OCI-LY3 (cell line): ENCODE measurements around the gene FAM98B.

Source experiments
- H2AFZ ChIP-seq: fragments of 200-600, 300-600 bp; shearing (Covaris generic); 2 replicates; pipeline ENCODE4 v1.6.0; 2014; ENCODE audit warnings: antibody characterized with exemption, low read depth, low read length
- H3K27ac ChIP-seq: fragments of 200-600, 300-600 bp; sonication (generic); 2 replicates; pipeline ENCODE4 v1.5.1; 2014; ENCODE audit warnings: mild to moderate bottlenecking, low read length, moderate library complexity, mixed read lengths
- H3K27me3 ChIP-seq: fragments of 200-600, 300-600 bp; sonication (generic); 2 replicates; pipeline ENCODE4 v1.6.1; 2014; ENCODE audit warnings: low read depth, low read length, mixed read lengths
- H3K36me3 ChIP-seq: fragments of 200-600, 300-600 bp; sonication (generic); replicated peaks from 2 replicates; pipeline ENCODE3; 2014; ENCODE audit warnings: low read depth, low read length, mixed read lengths
- H3K4me1 ChIP-seq: fragments of 300-600, 200-600 bp; sonication (generic); 2 replicates; pipeline ENCODE4 v1.6.1; 2014; ENCODE audit warnings: low read length, mixed read lengths
- H3K4me2 ChIP-seq: fragments of 200-600, 300-600 bp; sonication (generic); 2 replicates; pipeline ENCODE4 v1.6.1; 2014; ENCODE audit warnings: low read length, mixed read lengths
- H3K4me3 ChIP-seq: fragments of 300-600, 200-600 bp; sonication (generic); 2 replicates; pipeline ENCODE4 v1.5.1; 2014; ENCODE audit warnings: antibody characterized with exemption, mild to moderate bottlenecking, low read length, moderate library complexity
- H3K79me2 ChIP-seq: fragments of 300-600, 200-600 bp; shearing (Covaris generic); 2 replicates; pipeline ENCODE4 v1.6.1; 2014; ENCODE audit warnings: mild to moderate bottlenecking, low read length, mixed read lengths
- H3K9ac ChIP-seq: fragments of 300-600, 200-600 bp; shearing (Covaris generic); 2 replicates; pipeline ENCODE4 v1.6.0; 2014; ENCODE audit warnings: mild to moderate bottlenecking, low read length, moderate library complexity
- H3K9me3 ChIP-seq: fragments of 200-600, 300-600 bp; shearing (Covaris generic); 2 replicates; pipeline ENCODE4 v1.6.1; 2014; ENCODE audit warnings: low read length, mixed read lengths; ENCODE audit not compliant: insufficient read depth
- H4K20me1 ChIP-seq: fragments of 200-600, 300-600 bp; sonication (generic); 2 replicates; pipeline ENCODE4 v1.6.1; 2016; ENCODE audit warnings: low read length, mixed read lengths; ENCODE audit not compliant: insufficient read depth
- EZH2phosphoT487 ChIP-seq: fragments of 200-600 bp; shearing (Covaris generic); IDR thresholded peaks from 2 replicates; pipeline ENCODE4 v1.6.1; 2018; ENCODE audit warnings: antibody characterized with exemption, mixed run types, low read depth
- TF ChIP-seq, protein P1 (sequence below): fragments of 200-600, 300-600 bp; sonication (generic); IDR thresholded peaks from 2 replicates; pipeline ENCODE4 v1.5.1; 2014; ENCODE audit warnings: antibody characterized with exemption, low read length, low read depth

Gene FAM98B

DNA sequence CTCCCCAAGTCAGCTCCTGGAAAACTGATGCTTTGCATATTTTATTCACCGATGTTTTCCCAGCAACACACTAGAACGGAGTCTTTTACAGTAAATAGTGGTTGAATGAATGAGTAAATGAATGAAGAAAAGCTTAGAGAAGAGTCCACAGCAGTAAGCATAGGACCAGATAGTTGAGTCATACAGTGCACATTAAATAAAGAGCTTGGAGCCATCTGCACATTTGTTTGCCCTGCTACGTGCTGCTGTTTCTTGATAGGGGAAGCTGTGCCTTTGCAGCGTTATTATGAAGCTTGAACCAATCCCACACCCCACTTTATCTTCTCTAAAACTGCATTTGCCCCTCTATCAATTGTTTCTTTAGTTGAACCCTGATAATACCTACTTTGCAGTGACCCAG, 1.2 kb downstream of the FAM98B start:
- Histone ChIP-seq H3K4me2 (peak overlapping the region; percentile 93), H3K79me2 (peaks cover 62% of the 10 kb centered on the region), H3K4me1 (peaks cover 42% of the 10 kb centered on the region), H3K9ac (peak overlapping the region; percentile 96), H3K27ac (peak overlapping the region; percentile 69), H4K20me1 (peaks cover 29% of the 10 kb centered on the region), H3K4me3 (peak overlapping the region; percentile 93), H3K36me3 (peaks cover 23% of the 10 kb centered on the region), H3K9me3 (no peaks in the 10 kb centered on the region), H3K27me3 (no peaks in the 10 kb centered on the region), H2AFZ (no peak overlapping the region)
- TF ChIP-seq, protein P1, sequence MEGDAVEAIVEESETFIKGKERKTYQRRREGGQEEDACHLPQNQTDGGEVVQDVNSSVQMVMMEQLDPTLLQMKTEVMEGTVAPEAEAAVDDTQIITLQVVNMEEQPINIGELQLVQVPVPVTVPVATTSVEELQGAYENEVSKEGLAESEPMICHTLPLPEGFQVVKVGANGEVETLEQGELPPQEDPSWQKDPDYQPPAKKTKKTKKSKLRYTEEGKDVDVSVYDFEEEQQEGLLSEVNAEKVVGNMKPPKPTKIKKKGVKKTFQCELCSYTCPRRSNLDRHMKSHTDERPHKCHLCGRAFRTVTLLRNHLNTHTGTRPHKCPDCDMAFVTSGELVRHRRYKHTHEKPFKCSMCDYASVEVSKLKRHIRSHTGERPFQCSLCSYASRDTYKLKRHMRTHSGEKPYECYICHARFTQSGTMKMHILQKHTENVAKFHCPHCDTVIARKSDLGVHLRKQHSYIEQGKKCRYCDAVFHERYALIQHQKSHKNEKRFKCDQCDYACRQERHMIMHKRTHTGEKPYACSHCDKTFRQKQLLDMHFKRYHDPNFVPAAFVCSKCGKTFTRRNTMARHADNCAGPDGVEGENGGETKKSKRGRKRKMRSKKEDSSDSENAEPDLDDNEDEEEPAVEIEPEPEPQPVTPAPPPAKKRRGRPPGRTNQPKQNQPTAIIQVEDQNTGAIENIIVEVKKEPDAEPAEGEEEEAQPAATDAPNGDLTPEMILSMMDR: no peak
- no peak for TF ChIP-seq EZH2phosphoT487

DNA sequence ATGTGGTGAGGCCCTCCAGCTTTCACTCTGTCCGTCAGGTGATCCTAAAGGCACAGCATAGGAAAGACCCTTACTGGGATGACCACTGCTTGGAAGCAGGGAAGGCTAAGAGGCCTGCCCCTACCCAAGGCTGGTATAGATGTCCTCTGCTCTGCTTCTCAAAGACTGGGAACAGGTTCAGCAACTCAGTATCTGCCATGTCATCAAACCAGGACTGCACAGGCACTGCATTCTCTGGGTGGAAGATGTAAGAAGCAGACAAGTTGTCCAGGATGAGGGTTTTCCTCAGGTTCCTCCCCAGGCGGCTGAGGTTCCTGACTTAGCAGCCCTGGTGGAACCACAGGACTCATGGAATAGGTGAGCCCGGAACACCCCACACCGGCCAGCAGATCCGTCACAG, 4.7 kb downstream of the FAM98B start:
- Histone ChIP-seq H3K9me3 (no peaks in the 10 kb centered on the region), H3K79me2 (peaks cover 97% of the 10 kb centered on the region), H3K4me1 (peaks cover 62% of the 10 kb centered on the region), H3K4me2 (no peak overlapping the region), H3K27ac (peak overlapping the region; percentile 86), H3K9ac (no peak overlapping the region), H3K4me3 (no peak overlapping the region), H3K27me3 (no peaks in the 10 kb centered on the region), H4K20me1 (peaks cover 37% of the 10 kb centered on the region), H2AFZ (no peak overlapping the region), H3K36me3 (peaks cover 23% of the 10 kb centered on the region)
- no peak for TF ChIP-seq EZH2phosphoT487
- TF ChIP-seq, protein P1: no peak

DNA sequence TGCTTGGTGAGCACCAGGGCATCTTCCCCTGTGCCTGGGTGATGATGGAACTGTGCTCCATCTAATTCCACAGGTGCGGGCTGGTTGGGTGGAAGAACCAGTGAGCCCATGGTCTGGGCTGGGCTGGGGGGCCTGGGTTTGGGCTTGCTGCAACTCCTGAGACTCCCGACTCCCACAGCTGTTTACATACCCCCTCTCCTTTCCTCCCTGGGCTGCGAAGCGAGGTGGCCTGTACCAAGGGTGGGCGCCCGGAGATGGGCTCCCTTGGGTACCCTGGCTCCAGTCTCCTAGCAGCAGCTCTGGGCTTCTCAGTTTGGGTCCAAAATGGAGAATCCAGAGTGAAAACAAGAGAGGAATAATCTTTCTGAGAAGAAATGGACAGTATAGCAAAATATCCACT, 5.6 kb downstream of the FAM98B start:
- H3K4me3 ChIP-seq: peak overlapping the region; percentile 62; the same call in 1 of the 2 replicates
- H3K9ac ChIP-seq: peak overlapping the region; percentile 47
- H4K20me1 ChIP-seq: peaks cover 37% of the 10 kb centered on the region
- no peak overlapping the region for H2AFZ ChIP-seq
- H3K79me2 ChIP-seq: peaks cover 100% of the 10 kb centered on the region
- no peaks in the 10 kb centered on the region for H3K27me3 ChIP-seq
- peak overlapping the region; percentile 86 for H3K27ac ChIP-seq
- peaks cover 65% of the 10 kb centered on the region for H3K4me1 ChIP-seq
- H3K4me2 ChIP-seq: peak overlapping the region; percentile 87
- TF ChIP-seq EZH2phosphoT487: no peak
- TF ChIP-seq, protein P1: no peak
- peaks cover 23% of the 10 kb centered on the region for H3K36me3 ChIP-seq
- H3K9me3 ChIP-seq: no peaks in the 10 kb centered on the region

DNA sequence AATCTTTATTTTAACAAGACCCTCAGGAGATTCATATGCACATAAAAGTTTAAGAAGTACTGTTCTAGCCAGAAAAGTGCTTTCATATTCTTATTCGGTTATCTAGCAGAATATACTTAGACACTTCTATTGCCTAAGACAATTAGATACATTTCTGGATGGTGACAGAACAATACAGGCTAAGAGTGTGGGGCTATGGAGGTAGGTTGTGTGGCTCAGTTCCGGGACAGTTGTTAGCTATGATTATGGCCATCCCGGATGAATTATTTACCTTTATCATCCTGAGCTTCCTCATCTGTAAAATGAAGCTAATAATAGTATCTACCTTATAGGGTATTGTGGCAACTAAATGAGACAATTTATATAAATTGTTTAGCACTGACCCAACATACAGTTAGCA, 6.6 kb downstream of the FAM98B start:
- H3K27me3 ChIP-seq: no peaks in the 10 kb centered on the region
- TF ChIP-seq EZH2phosphoT487: no peak
- TF ChIP-seq, protein P1: no peak
- peaks cover 30% of the 10 kb centered on the region for H4K20me1 ChIP-seq
- peaks cover 61% of the 10 kb centered on the region for H3K4me1 ChIP-seq
- H3K9ac ChIP-seq: peak overlapping the region; percentile 47
- no peaks in the 10 kb centered on the region for H3K9me3 ChIP-seq
- H3K4me2 ChIP-seq: peak overlapping the region; percentile 87
- H2AFZ ChIP-seq: no peak overlapping the region
- H3K79me2 ChIP-seq: peaks cover 100% of the 10 kb centered on the region
- H3K36me3 ChIP-seq: peaks cover 26% of the 10 kb centered on the region
- peak overlapping the region; percentile 62 for H3K4me3 ChIP-seq
- peak overlapping the region; percentile 86 for H3K27ac ChIP-seq
